Measurements from ENCODE around the gene APBA1.
A peak's percentile ranks its signal among the peaks of the same experiment; 100 is the strongest.
"Not testable (repeated sequence)": the region's sequence is repeated elsewhere in the genome, so short reads cannot be mapped to it uniquely, and the experiment has no call there.

APBA1 gene

GRCh38 chr9:69470186-69470977 is 201.8 kb downstream of the APBA1 start:
- DNase-seq: no peak

GRCh38 chr9:69469136-69469535 is 203.0 kb downstream of the APBA1 start:
- no peak for DNase-seq

- no peak for DNase-seq
Measured at GRCh38 chr9:69468380-69468779, 203.8 kb downstream of the APBA1 start.

GRCh38 chr9:69466151-69466550 is 206.0 kb downstream of the APBA1 start:
- DNase-seq: no peak

- DNase-seq: no peak
Measured at GRCh38 chr9:69465473-69465872, 206.7 kb downstream of the APBA1 start.

- no peak for DNase-seq
Measured at GRCh38 chr9:69463497-69464068, 208.6 kb downstream of the APBA1 start.

- DNase-seq: no peak
Measured at GRCh38 chr9:69462394-69462793, 209.8 kb downstream of the APBA1 start.

- DNase-seq: no peak
Measured at GRCh38 chr9:69461103-69461887, 210.9 kb downstream of the APBA1 start.

- no peak for DNase-seq
Measured at GRCh38 chr9:69460012-69460411, 212.2 kb downstream of the APBA1 start.

GRCh38 chr9:69458176-69458575 is 214.0 kb downstream of the APBA1 start:
- peak; percentile 43 for DNase-seq

- no peak for DNase-seq
Measured at GRCh38 chr9:69456201-69456600, 216.0 kb downstream of the APBA1 start.

- no peak for DNase-seq
Measured at GRCh38 chr9:69455311-69455710, 216.9 kb downstream of the APBA1 start.

GRCh38 chr9:69454321-69454720 is 217.8 kb downstream of the APBA1 start:
- DNase-seq: peak; percentile 83

- no peak for DNase-seq
Measured at GRCh38 chr9:69453746-69454145, 218.4 kb downstream of the APBA1 start.

GRCh38 chr9:69452110-69452782 is 219.9 kb downstream of the APBA1 start:
- no peak for DNase-seq

GRCh38 chr9:69446496-69446895 is 225.7 kb downstream of the APBA1 start:
- no peak for DNase-seq

GRCh38 chr9:69445251-69445650 is 226.9 kb downstream of the APBA1 start:
- no peak for DNase-seq

GRCh38 chr9:69444791-69445190 is 227.4 kb downstream of the APBA1 start:
- DNase-seq: no peak

GRCh38 chr9:69444021-69444420 is 228.2 kb downstream of the APBA1 start:
- DNase-seq: no peak

GRCh38 chr9:69443178-69443577 is 229.0 kb downstream of the APBA1 start:
- no peak for DNase-seq

GRCh38 chr9:69442486-69442885 is 229.7 kb downstream of the APBA1 start:
- DNase-seq: no peak

- DNase-seq: not testable (repeated sequence)
Measured at GRCh38 chr9:69440254-69440955, 231.8 kb downstream of the APBA1 start.

GRCh38 chr9:69439654-69440053 is 232.5 kb downstream of the APBA1 start:
- DNase-seq: not testable (repeated sequence)
